Measurements from ENCODE around the gene HDDC2. TPM values are rescaled to one million over a fixed set of nuclear protein-coding genes. Genes with fewer than 3 reads are reported as not detected.

HDDC2 gene
- 72.1 and 75.2 TPM in 2 replicates for polyA plus RNA-seq
- polyA minus RNA-seq: 35.3 and 35.4 TPM in 2 replicates

- H3K9me2 ChIP-seq (ENCODE audit: insufficient read depth, low read length): no peaks in the 10 kb centered on the region
- H3K4me2 ChIP-seq (ENCODE audit: low read length): peak within 1 kb of the TSS; percentile 68
- TF ChIP-seq RAD21 (conservative IDR thresholded peaks at IDR 0.05) (peak; percentile 22), MXI1 (conservative IDR thresholded peaks at IDR 0.05; ENCODE audit: poor library complexity, severe bottlenecking) (peak; percentile 75), SMC3 (conservative IDR thresholded peaks at IDR 0.05; ENCODE audit: poor library complexity) (no peak)
- no peaks in the 10 kb centered on the region for H3K9me3 ChIP-seq (ENCODE audit: low read length)
- H3K79me2 ChIP-seq (replicated peaks; ENCODE audit: insufficient read depth, low read length): no peaks in the 10 kb centered on the region
- H3K27me3 ChIP-seq (ENCODE audit: insufficient read depth, low read depth, low read length): no peaks in the 10 kb centered on the region
- H3K27ac ChIP-seq (ENCODE audit: low read length): no peak within 1 kb of the TSS
- peak within 1 kb of the TSS; percentile 62 for H2AFZ ChIP-seq (ENCODE audit: low read depth, low read length)
- H3K36me3 ChIP-seq (ENCODE audit: insufficient read depth, low read length): no peaks in the 10 kb centered on the region
- H3K4me3 ChIP-seq (ENCODE audit: low read length): peak within 1 kb of the TSS; percentile 81
- peak within 1 kb of the TSS; percentile 71 for H3K9ac ChIP-seq (ENCODE audit: low read length)
- no peaks in the 10 kb centered on the region for H4K20me1 ChIP-seq (ENCODE audit: insufficient read depth)
- H3F3A ChIP-seq (ENCODE audit: insufficient read depth, low read length, poor library complexity, severe bottlenecking): no peaks in the 10 kb centered on the region
These were observed at the start of gene HDDC2 for GRCh38 chr6:125301435-125302391. HDDC2 (minus strand) TSS chr6:125301967; CDS start chr6:125301932, 35 bp downstream.

GRCh38 chr6:125346926-125347563 is 45.3 kb upstream of the HDDC2 start:
- Histone ChIP-seq H2AFZ (ENCODE audit: low read depth, low read length) (no peak overlapping the region), H3K4me3 (ENCODE audit: low read length) (no peak overlapping the region), H3K36me3 (ENCODE audit: insufficient read depth, low read length) (no peaks in the 10 kb centered on the region), H3K9ac (ENCODE audit: low read length) (no peak overlapping the region), H3K9me3 (ENCODE audit: low read length) (no peaks in the 10 kb centered on the region), H3K4me2 (ENCODE audit: low read length) (no peak overlapping the region), H4K20me1 (ENCODE audit: insufficient read depth) (no peaks in the 10 kb centered on the region), H3K9me2 (ENCODE audit: insufficient read depth, low read length) (no peaks in the 10 kb centered on the region), H3K27me3 (ENCODE audit: insufficient read depth, low read depth, low read length) (no peaks in the 10 kb centered on the region), H3K27ac (ENCODE audit: low read length) (no peak overlapping the region), H3K79me2 (replicated peaks; ENCODE audit: insufficient read depth, low read length) (no peaks in the 10 kb centered on the region), H3F3A (ENCODE audit: insufficient read depth, low read length, poor library complexity, severe bottlenecking) (no peaks in the 10 kb centered on the region)
- no peak for TF ChIP-seq SMC3 (conservative IDR thresholded peaks at IDR 0.05; ENCODE audit: poor library complexity)
- TF ChIP-seq EZH2 (IDR thresholded peaks at IDR 0.05; ENCODE audit: borderline replicate concordance, insufficient read depth, low read length, poor library complexity, severe bottlenecking): no peak
- TF ChIP-seq CTCF (IDR thresholded peaks at IDR 0.05; ENCODE audit: poor library complexity, severe bottlenecking): no peak
- TF ChIP-seq RAD21 (conservative IDR thresholded peaks at IDR 0.05): no peak
- TF ChIP-seq REST (IDR thresholded peaks at IDR 0.05; ENCODE audit: borderline replicate concordance): no peak
- TF ChIP-seq EP300 (conservative IDR thresholded peaks at IDR 0.05; ENCODE audit: poor library complexity, severe bottlenecking): no peak
- TF ChIP-seq POLR2AphosphoS5 (IDR thresholded peaks at IDR 0.05): no peak
- TF ChIP-seq MXI1 (conservative IDR thresholded peaks at IDR 0.05; ENCODE audit: poor library complexity, severe bottlenecking): no peak
- no peak for TF ChIP-seq TAF1 (IDR thresholded peaks at IDR 0.05; ENCODE audit: low read depth)
